Activated CD4-positive, alpha-beta T cell treated with anti-CD3 and anti-CD28 coated beads, Interleukin-2, Interleukin-6, amounts not matched to agents 100 ng/mL and 50 ng/mL, durations not matched to agents 16 hours and 8 hours (primary cell): ENCODE measurements around the gene GABRR3.

Source experiments
- DNase-seq: peaks from one replicate; pipeline ENCODE4 v3.0.0-alpha.2; 2020

The GABRR3 gene

DNA sequence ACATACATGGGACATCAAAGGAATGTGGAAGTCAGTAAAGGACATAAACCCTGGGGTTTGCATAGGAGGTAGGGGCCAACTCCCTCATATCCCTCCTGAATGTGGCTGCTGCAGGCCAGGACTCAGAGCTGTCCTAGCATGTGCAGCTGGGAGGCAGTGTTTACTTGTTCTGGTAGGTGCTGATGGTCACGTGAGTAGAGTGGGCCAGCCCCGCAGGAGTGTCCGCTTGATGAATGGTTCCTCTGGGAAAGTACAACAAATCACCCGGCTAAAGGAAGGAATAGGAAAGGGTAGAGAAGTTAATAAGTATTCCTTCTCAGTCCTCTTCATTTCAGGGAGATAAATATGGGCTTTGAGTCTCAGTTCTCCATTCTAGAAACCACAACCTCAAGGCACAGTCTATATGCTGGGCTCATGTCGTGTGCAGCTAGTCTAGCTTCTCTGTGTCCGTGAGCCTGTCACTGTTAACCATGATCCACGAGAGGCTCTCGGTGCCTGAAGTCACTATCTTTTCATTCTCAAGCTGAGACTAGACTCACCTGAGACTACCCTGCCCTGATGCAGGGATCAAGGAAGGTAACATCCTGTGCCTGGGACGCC, 80.8 kb downstream of the GABRR3 start:
- DNase-seq = no peak

DNA sequence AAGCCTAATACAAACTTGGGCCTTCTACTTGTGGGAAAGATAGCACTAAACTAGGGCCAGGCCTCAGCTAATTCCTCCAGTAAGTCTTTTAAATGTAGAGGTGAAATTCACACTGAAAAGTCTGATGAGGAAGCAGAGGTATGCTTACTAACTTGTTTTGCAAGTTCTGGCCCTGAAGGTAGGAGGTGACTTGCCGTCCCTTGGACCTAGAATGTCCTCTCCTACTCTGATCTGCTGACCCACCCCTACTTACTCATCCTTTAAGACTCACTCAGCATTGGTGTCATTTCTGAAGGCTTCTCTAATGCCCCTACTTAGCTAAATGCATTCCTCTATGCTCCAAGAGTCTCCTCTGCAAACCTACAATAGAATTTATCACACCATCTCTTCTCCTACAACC, 82.2 kb downstream of the GABRR3 start:
- DNase-seq = no peak

DNA sequence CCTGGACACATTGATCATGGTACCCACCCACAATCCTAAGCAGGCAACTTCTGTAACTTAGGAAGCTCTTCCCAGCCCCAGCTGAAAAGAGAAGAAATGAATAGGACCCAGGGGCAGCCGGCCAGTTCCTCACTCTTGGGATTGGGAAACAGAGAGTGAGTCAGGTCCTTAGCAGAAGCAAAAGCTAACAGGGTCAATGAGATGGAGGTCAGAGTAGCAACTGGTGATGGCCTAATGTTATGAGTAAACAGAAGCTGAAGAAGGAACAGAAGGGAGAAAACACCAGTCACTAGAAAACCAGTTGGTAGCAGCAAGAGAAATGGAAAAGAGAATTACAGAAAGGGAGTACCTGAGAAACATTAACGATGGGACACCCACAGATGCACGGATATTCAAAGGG, 82.8 kb downstream of the GABRR3 start:
- DNase-seq = no peak

DNA sequence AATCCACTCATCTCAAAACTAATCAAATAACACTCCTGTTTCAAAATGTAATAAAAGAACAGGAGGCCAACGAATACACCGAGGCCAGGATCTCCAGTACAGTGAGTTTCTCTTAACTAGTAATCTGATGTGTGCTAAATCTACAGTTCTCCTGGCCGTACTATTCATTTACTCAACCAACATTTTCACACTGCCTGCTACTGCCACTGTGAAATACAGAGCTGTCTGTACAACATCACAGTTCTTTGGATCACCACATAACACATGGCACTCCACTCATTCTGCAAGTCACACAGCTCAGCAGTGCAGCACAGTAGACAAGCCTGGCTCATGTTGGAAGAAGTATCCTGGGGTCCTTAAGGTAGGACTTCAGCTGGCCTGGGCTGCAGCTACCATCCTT, 84.8 kb downstream of the GABRR3 start:
- peak; percentile 31 for DNase-seq

DNA sequence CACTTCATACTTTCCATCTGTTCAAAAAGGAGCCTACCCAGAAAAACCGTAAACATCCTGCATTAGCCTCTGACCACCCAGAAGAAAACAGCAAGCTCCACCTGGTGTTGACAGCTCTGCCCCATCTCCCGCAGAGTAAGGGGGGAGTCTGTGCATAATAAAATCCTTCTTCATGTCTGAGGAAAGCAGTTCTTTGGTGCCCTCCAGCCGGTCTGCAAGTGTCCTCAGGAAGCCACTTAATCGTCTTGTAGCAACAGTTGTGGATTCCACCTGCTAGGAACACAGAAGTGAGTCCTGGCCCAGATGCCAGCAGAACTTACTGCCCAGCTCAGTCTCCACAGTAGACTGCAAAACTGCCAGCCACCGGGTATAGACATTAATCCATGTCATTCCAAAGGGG, 85.4 kb downstream of the GABRR3 start:
- DNase-seq = no peak

DNA sequence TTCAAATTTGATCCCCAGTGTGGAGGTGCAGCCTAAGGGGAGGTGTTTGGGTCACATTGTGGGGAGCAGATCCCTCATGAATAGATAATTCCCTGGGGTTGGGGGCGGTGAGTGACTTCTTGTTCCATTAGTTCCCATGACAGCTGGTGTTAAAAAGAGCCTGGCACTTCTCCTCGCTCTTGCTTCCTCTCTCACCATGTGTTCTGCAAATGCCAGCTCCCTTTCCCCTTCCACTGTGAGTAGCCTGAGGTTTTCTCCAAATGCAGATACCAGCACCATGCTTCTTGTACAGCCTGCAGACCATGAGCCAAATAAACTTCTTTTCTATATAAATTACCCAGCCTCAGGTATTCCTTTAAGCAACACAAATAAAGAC, 86.0 kb downstream of the GABRR3 start:
- no peak for DNase-seq

DNA sequence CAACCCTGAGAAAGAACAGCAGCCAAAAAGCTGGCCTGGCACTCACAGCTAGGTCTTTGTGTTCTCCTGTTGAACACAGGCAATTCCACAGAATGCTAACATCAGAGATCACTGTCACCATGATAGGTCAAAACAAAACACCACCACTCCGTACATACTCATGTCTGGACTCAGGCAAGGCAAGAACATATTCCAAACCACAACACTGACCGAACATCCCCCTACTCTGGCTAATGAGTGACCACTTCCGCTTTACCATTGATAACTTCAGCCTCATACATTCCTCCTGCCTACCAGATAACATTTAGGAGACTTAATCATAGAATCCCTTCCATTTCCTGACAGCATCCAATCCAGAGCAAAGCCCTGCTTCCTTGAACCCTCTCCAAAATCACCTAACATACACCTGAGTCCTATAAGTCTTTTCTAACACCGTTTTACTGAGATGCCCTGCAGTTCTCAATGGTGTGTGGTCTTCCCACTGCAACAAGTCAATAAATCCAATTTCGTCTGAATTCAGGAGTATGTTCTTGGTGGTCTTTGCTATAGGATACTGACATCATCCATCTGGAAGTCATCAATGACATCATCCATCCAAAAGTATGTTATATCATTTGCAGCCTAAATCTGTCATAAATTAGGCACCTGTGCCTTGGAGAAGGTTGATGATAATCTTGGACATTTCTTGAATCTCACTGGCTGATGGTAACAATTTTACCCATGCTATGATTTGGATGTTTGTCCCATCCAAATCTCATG, 86.6 kb downstream of the GABRR3 start:
- no peak for DNase-seq

DNA sequence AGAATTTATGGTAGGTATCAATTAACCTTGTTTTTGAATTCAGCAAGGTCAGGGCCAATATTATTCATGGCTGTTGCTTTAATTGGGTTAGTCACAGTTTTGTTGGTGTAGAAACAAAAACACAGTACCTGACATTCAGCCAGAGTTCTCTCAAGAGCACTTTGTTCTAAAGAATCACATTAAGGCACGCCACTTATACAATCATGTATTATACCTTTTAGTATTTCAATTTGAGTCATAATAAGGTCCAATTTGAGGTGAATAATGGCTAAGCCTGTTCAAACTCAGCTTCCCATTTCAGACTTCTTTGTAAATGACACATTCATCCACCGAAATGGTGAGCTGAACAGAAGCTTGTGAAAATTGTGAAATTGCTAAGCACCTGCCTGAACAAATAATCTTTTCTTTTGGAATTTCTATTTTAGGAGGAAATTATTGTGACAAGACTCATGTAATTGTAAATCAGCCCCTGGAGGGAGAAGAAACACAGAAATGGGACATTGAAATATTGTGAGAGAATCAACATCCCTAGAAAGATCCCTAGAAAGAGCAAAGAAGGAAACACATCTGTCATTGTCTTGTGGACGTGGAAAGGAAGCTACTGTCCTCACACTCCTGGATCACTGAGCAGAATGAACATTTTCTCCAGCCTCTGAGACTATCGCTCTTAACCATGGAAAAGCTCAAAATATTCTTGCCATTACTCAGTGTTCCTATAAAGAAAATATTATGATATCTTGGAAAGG, 92.1 kb downstream of the GABRR3 start:
- DNase-seq = peak; percentile 51

DNA sequence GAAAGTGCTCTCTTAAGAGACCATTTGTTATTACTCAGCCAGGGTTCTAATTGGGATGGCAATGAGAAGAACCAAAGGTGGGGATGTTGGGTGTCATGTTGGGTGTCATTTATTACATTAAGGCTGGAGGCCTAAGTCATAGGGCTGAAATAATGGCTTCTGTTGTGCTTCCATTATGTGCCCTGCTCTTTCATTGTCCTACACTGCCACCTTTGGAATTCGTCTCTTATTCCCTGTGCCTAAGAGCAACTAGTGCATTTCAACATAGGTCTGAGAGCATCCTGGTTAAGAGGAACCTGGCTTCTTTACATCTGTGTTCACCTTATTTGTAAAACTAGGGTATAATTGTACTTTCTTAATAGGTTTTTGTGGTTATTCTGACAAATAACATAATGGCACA, 95.1 kb downstream of the GABRR3 start:
- DNase-seq = no peak

DNA sequence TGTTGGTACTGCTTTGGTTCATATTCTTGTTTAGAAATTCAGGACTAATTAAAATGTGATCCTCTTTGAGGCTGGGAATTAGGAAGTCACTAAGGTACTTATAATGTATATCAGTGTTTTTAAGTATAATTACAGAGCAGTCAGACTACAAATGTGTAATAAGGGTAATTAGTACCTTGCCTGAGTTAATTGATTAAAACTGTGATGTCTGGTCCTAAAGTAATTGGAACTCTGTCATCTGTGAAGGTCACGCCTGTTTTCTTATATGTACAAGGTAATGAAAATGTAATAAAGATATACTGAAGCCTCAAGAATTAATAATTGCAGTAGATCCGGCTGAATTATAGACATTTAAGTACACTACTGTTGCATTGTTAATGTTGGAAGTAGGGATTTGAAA, 95.7 kb downstream of the GABRR3 start:
- DNase-seq = no peak

DNA sequence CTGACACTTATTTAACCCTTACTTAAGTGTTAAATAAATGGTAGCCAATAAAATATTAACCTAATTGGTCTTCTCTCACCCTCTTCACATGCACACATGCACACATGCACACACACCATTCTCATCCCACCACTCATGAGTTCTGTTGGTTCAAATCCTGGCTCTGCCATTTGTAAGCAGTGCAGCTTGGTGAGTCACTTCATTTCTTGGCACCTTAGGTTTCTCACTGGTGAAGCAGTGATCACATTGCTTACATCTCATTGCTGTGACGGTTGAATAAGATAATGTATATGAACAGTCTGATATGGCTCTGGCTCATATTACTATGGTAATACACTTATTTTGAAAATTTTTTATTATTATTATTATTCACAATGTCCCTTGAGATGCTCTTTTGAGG, 96.7 kb downstream of the GABRR3 start:
- no peak for DNase-seq

DNA sequence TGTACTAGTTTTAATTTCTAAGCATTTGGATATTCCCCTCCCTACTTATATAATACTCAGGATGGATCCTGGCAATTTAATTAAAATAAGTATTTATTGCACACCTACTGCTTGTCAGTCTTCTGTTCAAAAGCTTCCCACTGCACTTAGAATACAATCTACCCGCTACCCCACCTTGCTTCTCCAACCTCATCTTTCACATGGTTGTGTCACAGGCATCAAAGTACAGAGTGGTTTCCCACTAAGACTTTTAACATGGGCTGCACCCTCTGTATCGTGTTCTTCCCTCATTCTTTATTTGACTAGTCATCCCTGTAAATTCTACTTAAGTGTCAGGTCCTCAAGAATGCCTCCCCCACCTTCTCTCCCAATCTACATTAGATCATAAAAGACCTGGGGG, 97.9 kb downstream of the GABRR3 start:
- no peak for DNase-seq

DNA sequence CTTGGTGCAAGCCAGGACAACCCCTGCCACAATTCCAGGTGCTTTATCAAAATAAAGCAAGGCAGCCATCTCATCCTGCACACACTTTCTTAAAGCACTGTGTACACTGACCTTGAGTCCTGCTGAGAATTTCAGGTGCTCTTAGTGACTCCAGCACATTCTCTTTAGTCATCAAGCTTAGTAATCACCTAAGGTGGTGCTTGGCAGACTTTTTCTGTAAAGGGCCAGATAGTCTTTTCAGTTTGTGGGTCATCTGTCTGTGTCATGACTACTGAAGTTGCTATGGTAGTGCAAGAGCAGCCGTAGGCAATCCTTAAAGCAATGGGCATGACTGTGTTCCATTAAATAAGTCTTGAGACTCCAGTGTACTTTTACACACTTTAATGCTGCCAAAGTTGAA, 99.3 kb downstream of the GABRR3 start:
- no peak for DNase-seq
